DOHH2 (cell line): Measurements from ENCODE around the gene CRYBB3.

Experiments
- H3F3A ChIP-seq: fragments of 200-600 bp; sonication (generic), shearing (Covaris generic); 2 replicates; pipeline ENCODE4 v1.6.0; 2016; ENCODE audit warnings: antibody characterized with exemption, mild to moderate bottlenecking; ENCODE audit not compliant: control insufficient read depth, insufficient read depth
- H3K27ac ChIP-seq: fragments of 200-600 bp; sonication (generic); 2 replicates; pipeline ENCODE4 v1.5.1; 2014; ENCODE audit warnings: low read depth, mild to moderate bottlenecking, low read length, moderate library complexity
- H3K27me3 ChIP-seq: fragments of 200-600 bp; sonication (generic); 2 replicates; pipeline ENCODE4 v1.6.1; 2014; ENCODE audit warnings: mild to moderate bottlenecking, low read length, mixed read lengths; ENCODE audit not compliant: control insufficient read depth
- H3K36me3 ChIP-seq: fragments of 200-600 bp; sonication (generic); 2 replicates; pipeline ENCODE4 v1.6.1; 2014; ENCODE audit warnings: mild to moderate bottlenecking, low read length, moderate library complexity, mixed read lengths; ENCODE audit not compliant: control insufficient read depth
- H3K4me1 ChIP-seq: fragments of 200-600 bp; sonication (generic); 2 replicates; pipeline ENCODE4 v1.6.1; 2014; ENCODE audit warnings: mild to moderate bottlenecking, low read length, mixed read lengths; ENCODE audit not compliant: control insufficient read depth
- H3K4me2 ChIP-seq: fragments of 200-600 bp; sonication (generic); 2 replicates; pipeline ENCODE4 v1.6.0; 2014; ENCODE audit warnings: mild to moderate bottlenecking, low read length, moderate library complexity
- H3K4me3 ChIP-seq: fragments of 200-600 bp; sonication (generic); 2 replicates; pipeline ENCODE4 v1.5.1; 2014; ENCODE audit warnings: mild to moderate bottlenecking, low read length, mixed read lengths
- H3K79me2 ChIP-seq: fragments of 200-600 bp; sonication (generic); 2 replicates; pipeline ENCODE4 v1.6.1; 2014; ENCODE audit warnings: mild to moderate bottlenecking, low read length, mixed read lengths; ENCODE audit not compliant: control insufficient read depth
- H3K9me2 ChIP-seq: fragments of 200-600 bp; sonication (generic); replicated peaks from 2 replicates; pipeline ENCODE4 v1.6.1; 2014; ENCODE audit warnings: mild to moderate bottlenecking, low read length, mixed read lengths; ENCODE audit not compliant: control insufficient read depth
- H3K9me3 ChIP-seq: fragments of 200-600 bp; sonication (generic); 2 replicates; pipeline ENCODE4 v1.6.1; 2014; ENCODE audit warnings: antibody characterized with exemption, low read length, mixed read lengths; ENCODE audit not compliant: control insufficient read depth, insufficient read depth
- H4K20me1 ChIP-seq: fragments of 200-600 bp; sonication (generic); 2 replicates; pipeline ENCODE4 v1.6.0; 2014; ENCODE audit warnings: low read depth, mild to moderate bottlenecking, antibody characterized with exemption, low read length, moderate library complexity; ENCODE audit not compliant: control insufficient read depth, insufficient read depth
- EZH2phosphoT487 ChIP-seq: fragments of 200-600 bp; sonication (generic); IDR thresholded peaks from 2 replicates; pipeline ENCODE4 v1.6.1; 2017; ENCODE audit warnings: borderline replicate concordance, mild to moderate bottlenecking, antibody characterized with exemption, low read length, moderate library complexity, mixed read lengths
- TF ChIP-seq, protein P1 (sequence below): fragments of 200-600 bp; sonication (generic); IDR thresholded peaks from one replicate; pipeline ENCODE4 v1.5.1; 2014; ENCODE audit warnings: antibody characterized with exemption, mild to moderate bottlenecking, low read depth, low read length; ENCODE audit not compliant: poor library complexity, severe bottlenecking

The CRYBB3 gene

GRCh38 chr22:25219211-25219689, 19.6 kb downstream of the CRYBB3 start, which contains the start of gene CRYBB2:
TSS of gene CRYBB2 (plus strand) at chr22:25219639. CDS start at chr22:25221430, 1,791 bp downstream.
- Histone ChIP-seq H3K27me3 (no peaks in the 10 kb centered on the region; the same call in 1 of the 2 replicates), H3F3A (no peaks in the 10 kb centered on the region), H3K27ac (no peak within 1 kb of the TSS), H3K4me2 (no peak within 1 kb of the TSS), H3K4me3 (no peak within 1 kb of the TSS), H3K79me2 (no peaks in the 10 kb centered on the region), H4K20me1 (no peaks in the 10 kb centered on the region), H3K9me3 (no peaks in the 10 kb centered on the region), H3K9me2 (no peaks in the 10 kb centered on the region), H3K4me1 (no peaks in the 10 kb centered on the region), H3K36me3 (no peaks in the 10 kb centered on the region)
- no peak for TF ChIP-seq EZH2phosphoT487
- TF ChIP-seq, protein P1, sequence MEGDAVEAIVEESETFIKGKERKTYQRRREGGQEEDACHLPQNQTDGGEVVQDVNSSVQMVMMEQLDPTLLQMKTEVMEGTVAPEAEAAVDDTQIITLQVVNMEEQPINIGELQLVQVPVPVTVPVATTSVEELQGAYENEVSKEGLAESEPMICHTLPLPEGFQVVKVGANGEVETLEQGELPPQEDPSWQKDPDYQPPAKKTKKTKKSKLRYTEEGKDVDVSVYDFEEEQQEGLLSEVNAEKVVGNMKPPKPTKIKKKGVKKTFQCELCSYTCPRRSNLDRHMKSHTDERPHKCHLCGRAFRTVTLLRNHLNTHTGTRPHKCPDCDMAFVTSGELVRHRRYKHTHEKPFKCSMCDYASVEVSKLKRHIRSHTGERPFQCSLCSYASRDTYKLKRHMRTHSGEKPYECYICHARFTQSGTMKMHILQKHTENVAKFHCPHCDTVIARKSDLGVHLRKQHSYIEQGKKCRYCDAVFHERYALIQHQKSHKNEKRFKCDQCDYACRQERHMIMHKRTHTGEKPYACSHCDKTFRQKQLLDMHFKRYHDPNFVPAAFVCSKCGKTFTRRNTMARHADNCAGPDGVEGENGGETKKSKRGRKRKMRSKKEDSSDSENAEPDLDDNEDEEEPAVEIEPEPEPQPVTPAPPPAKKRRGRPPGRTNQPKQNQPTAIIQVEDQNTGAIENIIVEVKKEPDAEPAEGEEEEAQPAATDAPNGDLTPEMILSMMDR: no peak

DNA sequence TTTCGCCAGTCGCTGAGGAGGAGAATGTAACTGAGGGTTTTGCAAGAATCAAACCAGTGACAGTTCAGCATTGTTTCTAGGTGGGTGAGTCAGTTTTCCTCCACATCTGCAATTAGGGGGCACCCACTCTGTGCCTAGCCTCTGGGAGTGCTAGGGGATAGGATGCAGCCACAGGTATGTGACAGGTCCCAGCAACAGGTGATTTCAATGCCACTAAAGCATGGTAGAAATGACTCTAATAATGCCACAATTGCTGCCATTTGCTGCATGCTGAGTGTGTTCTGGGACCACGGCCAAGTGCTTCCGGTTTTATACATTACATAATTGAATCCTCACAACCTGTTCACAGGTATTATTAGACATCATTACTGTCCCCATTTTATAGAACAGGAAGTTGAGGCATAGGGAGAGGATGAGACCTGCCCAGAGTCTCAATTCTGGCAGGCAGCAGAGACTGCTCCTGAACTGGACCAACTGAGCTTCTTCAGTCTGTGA, 20.3 kb downstream of the CRYBB3 start:
- no peaks in the 10 kb centered on the region; the same call in 1 of the 2 replicates for H3K27me3 ChIP-seq
- no peaks in the 10 kb centered on the region for H3K9me2 ChIP-seq
- no peak overlapping the region for H3K4me3 ChIP-seq
- H4K20me1 ChIP-seq: no peaks in the 10 kb centered on the region
- H3F3A ChIP-seq: no peaks in the 10 kb centered on the region
- H3K4me1 ChIP-seq: no peaks in the 10 kb centered on the region
- H3K27ac ChIP-seq: no peak overlapping the region
- H3K36me3 ChIP-seq: no peaks in the 10 kb centered on the region
- TF ChIP-seq, protein P1: no peak
- TF ChIP-seq EZH2phosphoT487: no peak
- no peak overlapping the region for H3K4me2 ChIP-seq
- H3K79me2 ChIP-seq: no peaks in the 10 kb centered on the region
- H3K9me3 ChIP-seq: no peaks in the 10 kb centered on the region

GRCh38 chr22:25221790-25222189, 22.1 kb downstream of the CRYBB3 start:
- H3K9me2 ChIP-seq: no peaks in the 10 kb centered on the region

More at GRCh38 chr22:25221790-25222189, 22.1 kb downstream of the CRYBB3 start:
- Histone ChIP-seq H3F3A (no peaks in the 10 kb centered on the region), H3K79me2 (no peaks in the 10 kb centered on the region), H3K4me3 (no peak overlapping the region), H3K27ac (no peak overlapping the region), H4K20me1 (no peaks in the 10 kb centered on the region), H3K4me2 (no peak overlapping the region), H3K36me3 (no peaks in the 10 kb centered on the region), H3K27me3 (no peaks in the 10 kb centered on the region; the same call in 1 of the 2 replicates), H3K4me1 (no peaks in the 10 kb centered on the region), H3K9me3 (no peaks in the 10 kb centered on the region)
- no peak for TF ChIP-seq EZH2phosphoT487
- TF ChIP-seq, protein P1: no peak
